HG03520 (cell line): ENCODE results near the gene TMEM239.

Experiments used
- ATAC-seq: cut with Tn5 transposase; IDR thresholded peaks from one replicate; pipeline ENCODE4 v1.9.1; 2021; ENCODE audit warnings: mild to moderate bottlenecking, moderate library complexity; ENCODE audit not compliant: unreplicated experiment

TMEM239 gene

DNA sequence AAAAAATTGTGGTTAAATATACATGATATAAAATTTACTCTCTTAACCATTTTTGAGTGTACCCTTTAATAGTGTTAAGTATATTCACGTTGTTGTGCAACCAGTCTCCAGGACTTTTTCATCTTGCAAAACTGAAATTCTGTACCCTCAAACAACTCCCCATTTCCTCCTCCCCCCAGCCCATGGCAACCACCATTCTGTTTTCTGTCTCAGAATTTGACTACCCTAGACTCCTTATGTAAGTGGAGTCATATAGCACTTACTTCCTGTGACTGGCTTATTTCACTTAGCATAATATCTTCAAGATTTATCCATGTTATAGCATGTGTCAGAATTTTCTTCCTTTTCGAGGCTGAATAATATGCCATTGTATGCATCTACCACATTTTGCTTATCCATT lies 29.4 kb downstream of the TMEM239 start:
- ATAC-seq: no peak

DNA sequence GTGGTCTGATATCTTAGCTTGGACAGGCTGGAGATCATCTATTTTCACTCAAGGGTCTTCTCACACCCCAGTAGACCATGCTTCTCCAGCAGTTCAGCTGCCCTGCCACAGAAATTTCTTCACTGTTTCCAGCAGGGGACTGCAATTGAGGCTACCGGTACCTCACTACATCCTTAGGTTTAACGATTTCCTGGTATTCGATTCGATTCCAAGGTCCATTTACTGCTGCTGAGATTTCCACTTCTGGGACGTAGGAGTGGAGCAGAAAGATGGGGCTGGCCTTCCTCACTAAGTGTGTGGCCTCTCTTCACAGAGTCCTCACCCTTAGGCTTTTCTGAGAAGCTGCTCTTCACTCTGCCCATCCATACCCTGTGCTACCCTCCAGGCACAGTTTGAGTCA lies 30.5 kb downstream of the TMEM239 start:
- no peak for ATAC-seq

DNA sequence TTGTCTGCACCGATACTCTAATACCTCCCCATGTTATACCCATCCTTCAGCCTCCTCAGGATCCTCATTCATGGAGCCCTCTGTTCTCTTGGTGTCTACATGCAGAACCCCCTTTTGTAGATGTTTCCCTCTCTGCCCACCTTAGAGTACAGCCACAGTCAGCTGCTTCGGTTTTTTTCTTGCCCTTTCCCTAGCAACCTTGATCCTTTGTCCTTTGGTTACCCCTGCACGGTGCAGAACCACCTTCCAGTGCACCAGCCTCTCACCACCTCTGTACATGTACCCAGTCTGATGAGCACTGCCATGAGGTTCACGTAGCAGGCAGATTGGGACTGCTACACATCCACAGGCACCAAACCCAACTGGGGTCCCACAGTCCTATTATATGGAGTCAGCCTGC lies 31.6 kb downstream of the TMEM239 start:
- no peak for ATAC-seq

DNA sequence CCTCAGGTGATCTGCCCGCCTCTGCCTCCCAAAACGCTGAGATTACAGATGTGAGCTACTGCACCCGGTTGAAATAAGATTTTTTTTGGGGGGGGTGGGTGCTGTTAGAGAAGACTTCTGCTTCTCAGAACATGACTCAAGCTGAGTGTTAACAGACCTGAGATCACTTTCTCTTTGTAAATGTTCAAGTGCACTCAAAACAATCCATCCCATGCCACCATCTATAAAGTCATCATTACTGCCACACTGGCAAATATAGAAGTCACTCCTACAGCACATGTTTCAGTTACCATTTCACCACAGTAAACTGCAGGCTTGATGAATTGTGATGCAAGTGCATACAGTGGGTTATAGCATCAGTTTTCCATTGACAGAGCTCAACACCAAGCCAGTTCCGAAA lies 33.4 kb downstream of the TMEM239 start:
- ATAC-seq: no peak

DNA sequence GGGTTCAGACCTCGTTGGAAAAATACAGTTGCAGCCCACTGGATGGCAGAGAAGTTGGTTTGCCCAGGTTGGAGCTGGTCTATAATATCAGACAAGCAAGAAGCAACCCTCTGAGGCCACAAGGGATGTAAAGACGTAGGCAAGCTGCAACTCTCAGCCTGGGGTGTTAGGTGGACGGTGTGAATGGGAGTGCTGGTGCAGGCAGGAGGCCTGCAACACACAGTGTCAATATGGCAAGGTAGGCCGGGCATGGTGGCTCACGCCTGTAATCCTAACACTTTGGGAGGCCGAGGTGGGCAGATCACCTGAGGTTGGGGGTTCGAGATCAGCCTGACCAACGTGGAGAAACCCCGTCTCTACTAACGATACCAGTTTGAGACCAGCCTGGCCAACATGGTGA lies 34.9 kb downstream of the TMEM239 start:
- ATAC-seq: no peak

DNA sequence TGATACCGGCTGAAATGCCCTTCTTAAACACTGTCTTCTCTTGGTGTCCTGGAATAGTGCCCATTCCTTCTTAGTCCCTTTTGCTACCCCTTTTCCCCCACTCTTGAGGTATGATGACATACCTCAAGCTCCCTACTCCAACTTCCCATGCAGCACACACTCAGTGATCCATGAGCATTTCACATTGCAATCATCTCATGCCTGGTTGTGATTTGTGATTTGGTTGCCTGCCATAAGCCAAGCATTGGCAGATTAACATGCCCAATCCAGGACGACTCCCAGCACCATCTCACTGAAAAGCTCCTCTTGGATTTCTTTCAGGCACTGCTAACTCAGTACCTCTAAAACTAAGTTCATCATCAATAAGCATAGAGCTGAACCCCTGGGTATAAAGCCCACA lies 42.4 kb downstream of the TMEM239 start:
- no peak for ATAC-seq

GRCh38 chr20:2859330-2860121 lies 43.4 kb downstream of the TMEM239 start:
- ATAC-seq: no peak

GRCh38 chr20:2864626-2865025 lies 48.5 kb downstream of the TMEM239 start:
- ATAC-seq: no peak

DNA sequence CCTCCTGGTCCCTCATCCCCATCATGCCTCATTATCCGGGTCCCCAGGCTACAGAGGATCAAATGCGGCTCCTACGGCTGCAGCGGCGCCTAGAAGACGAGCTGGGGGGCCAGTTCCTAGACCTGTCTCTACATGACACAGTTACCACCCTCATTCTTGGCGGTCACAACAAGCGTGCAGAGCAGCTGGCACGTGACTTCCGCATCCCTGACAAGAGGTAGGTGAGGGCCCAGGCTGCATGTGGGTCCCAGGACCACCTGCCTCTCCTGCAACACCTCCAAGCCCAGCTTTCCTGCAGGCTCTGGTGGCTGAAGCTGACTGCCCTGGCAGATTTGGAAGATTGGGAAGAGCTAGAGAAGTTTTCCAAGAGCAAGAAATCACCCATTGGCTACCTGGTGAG lies 48.9 kb downstream of the TMEM239 start:
- no peak for ATAC-seq

DNA sequence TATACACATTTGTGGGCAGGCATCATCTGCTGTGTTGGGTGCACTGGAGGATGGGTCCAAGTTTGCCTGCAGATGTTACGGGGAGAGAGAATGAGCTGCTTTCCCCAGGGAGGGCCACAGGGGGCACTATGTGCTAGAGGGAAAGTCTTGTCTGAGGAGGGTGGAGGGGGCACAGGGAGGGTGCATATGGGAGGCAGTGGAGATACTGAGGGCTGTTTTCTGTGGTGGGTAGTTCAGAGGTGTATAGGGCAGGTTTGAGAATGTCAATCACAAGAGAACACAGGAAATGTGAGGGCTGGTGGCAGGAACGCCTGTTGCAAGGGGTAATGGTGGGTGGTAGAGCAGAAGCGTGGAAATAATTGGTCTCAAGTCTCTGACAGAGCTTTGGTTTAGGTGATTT lies 49.5 kb downstream of the TMEM239 start:
- no peak for ATAC-seq

DNA sequence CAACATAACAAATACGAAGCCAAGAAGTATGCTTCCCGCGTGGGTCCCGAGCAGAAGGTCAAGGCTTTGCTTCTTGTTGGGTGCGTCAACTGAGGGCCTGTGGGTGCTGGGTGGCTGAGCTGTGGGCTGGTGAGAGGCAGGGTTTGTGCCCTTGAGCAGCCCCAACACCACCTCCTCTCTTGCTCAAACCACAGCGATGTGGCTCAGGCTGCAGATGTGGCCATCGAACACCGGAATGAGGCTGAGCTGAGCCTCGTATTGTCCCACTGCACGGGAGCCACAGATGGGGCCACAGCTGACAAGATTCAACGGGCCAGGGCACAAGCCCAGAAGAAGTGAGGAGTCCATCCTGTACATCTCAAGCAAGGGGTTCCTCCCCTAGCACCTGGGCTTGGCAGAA lies 50.1 kb downstream of the TMEM239 start:
- ATAC-seq: no peak

GRCh38 chr20:2867081-2867864 lies 51.1 kb downstream of the TMEM239 start:
- no peak for ATAC-seq
